Fibroblast of skin of scalp (primary cell): ENCODE measurements around the gene ZPBP2.
A peak's percentile ranks its signal among the peaks of the same experiment; 100 is the strongest.

Experiments used
- DNase-seq: peaks from one replicate; pipeline ENCODE4 v3.0.0-alpha.2; 2013

Gene ZPBP2

GRCh38 chr17:39913989-39914388 is 46.0 kb downstream of the ZPBP2 start:
- no peak for DNase-seq

GRCh38 chr17:39915559-39915958 is 47.6 kb downstream of the ZPBP2 start:
- no peak for DNase-seq

GRCh38 chr17:39916918-39917317 is 48.9 kb downstream of the ZPBP2 start:
- peak; percentile 18 for DNase-seq

GRCh38 chr17:39919087-39919683 is 51.2 kb downstream of the ZPBP2 start:
- DNase-seq, result no peak

GRCh38 chr17:39920218-39921210 is 52.5 kb downstream of the ZPBP2 start:
- DNase-seq, result no peak

- no peak for DNase-seq
Observed at GRCh38 chr17:39921323-39921722, 53.3 kb downstream of the ZPBP2 start.

GRCh38 chr17:39922006-39922405 is 54.0 kb downstream of the ZPBP2 start:
- DNase-seq, result no peak

GRCh38 chr17:39923230-39923629 is 55.2 kb downstream of the ZPBP2 start:
- no peak for DNase-seq

GRCh38 chr17:39923836-39924690 is 56.1 kb downstream of the ZPBP2 start:
- DNase-seq, result peak; percentile 28

GRCh38 chr17:39924691-39925055 is 56.7 kb downstream of the ZPBP2 start:
- no peak for DNase-seq

- DNase-seq, result no peak
Observed at GRCh38 chr17:39925282-39926134, 57.5 kb downstream of the ZPBP2 start.

GRCh38 chr17:39926135-39926587 is 58.2 kb downstream of the ZPBP2 start:
- no peak for DNase-seq

- no peak for DNase-seq
Observed at GRCh38 chr17:39926588-39927100, 58.6 kb downstream of the ZPBP2 start.
